HCT116 (cell line): ENCODE data around the gene CLDN1. TPM values are rescaled to one million over a fixed set of nuclear protein-coding genes. Genes with fewer than 3 reads are reported as not detected.

Source experiments
- ATAC-seq: fragments of 200-7000 bp; cut with Tn5 transposase; 2 replicates; pipeline ENCODE4 v1.9.1; 2020; ENCODE audit warnings: mild to moderate bottlenecking, moderate library complexity
- BruUV-seq: library from RNA; stranded (reverse); fragments of 400-500 nt; replicated peaks from 2 replicates; lab custom pipeline; 2021; lab: Mats Ljungman, UMichigan
- CTCF ChIA-PET: fragments of 300-600 bp; sonication (Branson Sonifier 250); formaldehyde crosslinking; loops from one replicate; lab custom pipeline; 2021; ENCODE audit warnings: antibody characterized with exemption; lab: Charles Lee
- POLR2A ChIA-PET: fragments of 300-600, 350-600 bp; sonication (Branson Sonifier 250); formaldehyde crosslinking; loops from one replicate; lab custom pipeline; 2021; ENCODE audit warnings: antibody characterized with exemption; lab: Charles Lee
- RAD21 ChIA-PET, 2 experiments: fragments of 300-600 bp; sonication (Branson Sonifier 250); formaldehyde crosslinking; loops; one replicate each; lab custom pipeline; 2023; ENCODE audit warnings: low total read pairs in 2 of 2; ENCODE audit not compliant: uncharacterized antibody in 2 of 2, unreplicated experiment in 2 of 2, low non-redundant PET in 1 of 2; lab: Charles Lee
- DNase-seq: peaks from one replicate; pipeline ENCODE4 v3.0.0-alpha.2; 2010; ENCODE audit warnings: low read depth, low spot score
- H2AFZ ChIP-seq: fragments of 200-600 bp; shearing (Covaris generic), sonication (generic); 2 replicates; pipeline ENCODE4 v1.6.1; 2017; ENCODE audit warnings: low read depth, mixed run types, mixed read lengths, antibody characterized with exemption, low read length; ENCODE audit not compliant: poor library complexity, severe bottlenecking
- H3K27ac ChIP-seq: 2 replicates; pipeline ENCODE4 v1.5.1; 2012; ENCODE audit warnings: low read depth, low read length
- H3K27me3 ChIP-seq: fragments of 200-600 bp; sonication (generic); 2 replicates; pipeline ENCODE4 v1.6.1; 2016; ENCODE audit warnings: mixed run types, low read length, mixed read lengths; ENCODE audit not compliant: insufficient read depth
- H3K36me3 ChIP-seq, 2 experiments: fragments of 200-500 bp in 1 of 2; fragments of 200-600 bp in 1 of 2; sonication (Bioruptor generic) in 1 of 2; sonication (generic) in 1 of 2; 2 replicates each; pipeline versions ENCODE4 v1.5.1 to v1.6.1; 2014 to 2016; ENCODE audit warnings: low read length in 2 of 2, inconsistent platforms in 1 of 2, mixed read lengths in 1 of 2, mixed run types in 1 of 2; ENCODE audit not compliant: insufficient read depth in 2 of 2, control insufficient read depth in 1 of 2
- H3K4me1 ChIP-seq, 2 experiments: fragments of 200-600 bp in 1 of 2; sonication (generic) in 1 of 2; 2 replicates each; pipeline versions ENCODE4 v1.5.1 to v1.6.1; 2012 to 2017; ENCODE audit warnings: low read length in 2 of 2, inconsistent platforms in 1 of 2, mild to moderate bottlenecking in 1 of 2, mixed read lengths in 1 of 2, mixed run types in 1 of 2, moderate library complexity in 1 of 2; ENCODE audit not compliant: insufficient read depth in 2 of 2, control insufficient read depth in 1 of 2
- H3K4me2 ChIP-seq: fragments of 200-600 bp; sonication (generic); 2 replicates; pipeline ENCODE4 v1.6.1; 2017; ENCODE audit warnings: mixed run types, low read length, mixed read lengths
- H3K4me3 ChIP-seq, 2 experiments: fragments of 200-600 bp in 1 of 2; sonication (generic) in 1 of 2; replicated peaks in 1 of 2; 2 replicates each; pipeline ENCODE4 v1.5.1; 2011 to 2016; ENCODE audit warnings: low read length in 2 of 2, control low read depth in 1 of 2, low read depth in 1 of 2, mild to moderate bottlenecking in 1 of 2, mixed read lengths in 1 of 2, mixed run types in 1 of 2
- H3K79me2 ChIP-seq: fragments of 200-600 bp; sonication (generic); 2 replicates; pipeline ENCODE4 v1.6.1; 2017; ENCODE audit warnings: mild to moderate bottlenecking, mixed run types, low read length, moderate library complexity, mixed read lengths; ENCODE audit not compliant: insufficient read depth
- H3K9ac ChIP-seq: fragments of 200-600 bp; sonication (generic); 2 replicates; pipeline ENCODE4 v1.6.1; 2016; ENCODE audit warnings: low read length, mixed read lengths
- H3K9me2 ChIP-seq: fragments of 200-600 bp; sonication (generic), shearing (Covaris generic); 2 replicates; pipeline ENCODE4 v1.6.1; 2017; ENCODE audit warnings: mixed run types, mild to moderate bottlenecking, moderate library complexity; ENCODE audit not compliant: insufficient read depth
- H3K9me3 ChIP-seq, 2 experiments: fragments of 200-500 bp in 1 of 2; fragments of 200-600 bp in 1 of 2; sonication (Bioruptor generic) in 1 of 2; sonication (generic) in 1 of 2; 2 replicates each; pipeline ENCODE4 v1.6.1; 2014 to 2017; ENCODE audit warnings: low read length in 2 of 2, mixed read lengths in 2 of 2, inconsistent platforms in 1 of 2, low read depth in 1 of 2, mild to moderate bottlenecking in 1 of 2, mixed run types in 1 of 2, moderate library complexity in 1 of 2; ENCODE audit not compliant: control insufficient read depth in 1 of 2, insufficient read depth in 1 of 2
- H4K20me1 ChIP-seq: fragments of 200-600 bp; sonication (generic), shearing (Covaris generic); 2 replicates; pipeline ENCODE4 v1.6.1; 2017; ENCODE audit warnings: mixed run types, mild to moderate bottlenecking, moderate library complexity; ENCODE audit not compliant: insufficient read depth
- CBX3 ChIP-seq: IDR thresholded peaks from 2 replicates; pipeline ENCODE4 v1.6.1; 2012; ENCODE audit warnings: low read depth
- CTCF ChIP-seq, 3 experiments: fragments of 200-600 bp in 1 of 3; sonication (generic) in 1 of 3; IDR thresholded peaks in 2 of 3; conservative IDR thresholded peaks in 1 of 3; 2 replicates each; pipeline ENCODE4 v1.5.1; 2012 to 2017; ENCODE audit warnings: low read depth in 2 of 3, low read length in 2 of 3, antibody characterized with exemption in 1 of 3, borderline replicate concordance in 1 of 3, control low read depth in 1 of 3, mild to moderate bottlenecking in 1 of 3, mixed read lengths in 1 of 3, mixed run types in 1 of 3, moderate library complexity in 1 of 3; ENCODE audit not compliant: insufficient read depth in 1 of 3
- ELF1 ChIP-seq: IDR thresholded peaks from 2 replicates; pipeline ENCODE4 v1.6.1; 2012; ENCODE audit warnings: low read depth, borderline replicate concordance
- EZH2 ChIP-seq: fragments of 200-600 bp; sonication (generic); IDR thresholded peaks from 2 replicates; pipeline ENCODE4 v1.6.1; 2017; ENCODE audit warnings: antibody characterized with exemption, mixed run types
- EZH2phosphoT487 ChIP-seq: fragments of 200-600 bp; IDR thresholded peaks from 2 replicates; pipeline ENCODE4 v1.6.1; 2018; ENCODE audit warnings: antibody characterized with exemption, borderline replicate concordance
- JUND ChIP-seq: IDR thresholded peaks from 2 replicates; pipeline ENCODE4 v1.6.1; 2012
- POLR2A ChIP-seq: IDR thresholded peaks from 2 replicates; pipeline ENCODE4 v1.7.0; 2011; ENCODE audit warnings: borderline replicate concordance; ENCODE audit not compliant: insufficient read depth, insufficient read length; ENCODE audit errors: extremely low read depth
- POLR2AphosphoS5 ChIP-seq: IDR thresholded peaks from 2 replicates; pipeline ENCODE4 v1.6.1; 2011; ENCODE audit warnings: mild to moderate bottlenecking, low read depth, low read length, moderate library complexity
- RAD21 ChIP-seq: IDR thresholded peaks from 2 replicates; pipeline ENCODE4 v1.6.1; 2012; ENCODE audit warnings: low read depth, mild to moderate bottlenecking
- SP1 ChIP-seq: IDR thresholded peaks from 2 replicates; pipeline ENCODE4 v1.6.1; 2012; ENCODE audit warnings: low read depth
- TCF7L2 ChIP-seq: IDR thresholded peaks from 2 replicates; pipeline ENCODE4 v1.7.0; 2011; ENCODE audit warnings: borderline replicate concordance, inconsistent platforms; ENCODE audit not compliant: insufficient read depth, insufficient read length; ENCODE audit errors: extremely low read depth
- YY1 ChIP-seq: IDR thresholded peaks from 2 replicates; pipeline ENCODE4 v1.6.1; 2011; ENCODE audit warnings: low read length, low read depth, moderate library complexity, mild to moderate bottlenecking; ENCODE audit not compliant: insufficient replicate concordance; ENCODE audit errors: extremely low read depth
- intact Hi-C: fragments of 100-400 bp; cut with micrococcal nuclease; formaldehyde crosslinking; loops from 2 replicates; pipeline ENCODE4 v1.10.0; 2022
- total RNA-seq: library from RNA; stranded (reverse); gene quantifications from one replicate; pipeline ENCODE4 v1.2.1, GENCODE V29; 2021; ENCODE audit not compliant: unreplicated experiment
- TF ChIP-seq, protein P1 (sequence below): IDR thresholded peaks from 2 replicates; pipeline ENCODE4 v1.6.1; 2012

The CLDN1 gene
- total RNA-seq, 1 experiment from 2014 or later: 0.20 TPM

- no peak for TF ChIP-seq TCF7L2
- no peak for TF ChIP-seq POLR2A
Observed at GRCh38 chr3:190303884-190304283, 18.4 kb downstream of the CLDN1 start (continued).

- Histone ChIP-seq H4K20me1 (no peaks in the 10 kb centered on the region), H3K9me2 (no peaks in the 10 kb centered on the region), H3K9me3 (no peaks in the 10 kb centered on the region), H3K27me3 (no peaks in the 10 kb centered on the region), H3K4me3 (no peak overlapping the region), H3K36me3 (no peaks in the 10 kb centered on the region), H3K79me2 (no peaks in the 10 kb centered on the region), H3K4me1 (no peaks in the 10 kb centered on the region), H2AFZ (no peak overlapping the region), H3K4me2 (no peak overlapping the region), H3K9ac (no peak overlapping the region), H3K27ac (no peak overlapping the region)
- ChIA-PET POLR2A (no interaction called here), RAD21 (no interaction called here), CTCF (interaction anchor here (1.2 kb wide), 1 partner anchor 20 kb away, joined by 5 read pairs; the partner anchor contains the start of gene CLDN1)
- BruUV-seq: no TSS peak
- TF ChIP-seq EZH2phosphoT487: no peak
- TF ChIP-seq ELF1: no peak
- TF ChIP-seq JUND: no peak
- TF ChIP-seq YY1: no peak
- no peak for DNase-seq
- ATAC-seq: no peak
- intact Hi-C loops: no loop called here
Observed at GRCh38 chr3:190302212-190302867, 19.9 kb downstream of the CLDN1 start.

DNA sequence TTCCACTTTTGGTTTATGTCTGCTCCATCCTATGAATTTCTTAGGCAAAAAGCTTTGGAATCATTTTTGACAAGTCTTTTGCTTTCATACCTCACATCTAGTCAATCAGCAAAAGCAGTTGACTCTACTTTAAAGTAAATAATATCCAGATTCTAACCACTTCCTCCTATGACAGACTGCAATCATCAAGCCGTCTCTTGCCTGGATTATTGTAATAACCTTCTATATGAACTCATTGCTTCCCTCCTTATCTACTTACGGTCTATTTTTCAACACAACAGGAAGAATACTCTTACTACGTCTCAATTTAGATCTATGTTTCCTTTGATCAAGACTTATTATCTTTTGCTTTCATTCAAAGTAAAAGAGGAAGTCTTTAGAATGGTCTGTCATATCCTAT is 20.7 kb downstream of the CLDN1 start:
- H3K9me3 ChIP-seq: no peaks in the 10 kb centered on the region
- ATAC-seq (no peak), DNase-seq (no peak)
- no peak overlapping the region for H3K4me2 ChIP-seq
- ChIA-PET RAD21 (no interaction called here), CTCF (no interaction called here), POLR2A (no interaction called here)
- no peak overlapping the region for H3K27ac ChIP-seq
- H2AFZ ChIP-seq: no peak overlapping the region
- no peaks in the 10 kb centered on the region for H4K20me1 ChIP-seq
- no peak overlapping the region for H3K4me3 ChIP-seq
- BruUV-seq: no TSS peak
- H3K9ac ChIP-seq: no peak overlapping the region
- no peaks in the 10 kb centered on the region for H3K36me3 ChIP-seq
- intact Hi-C loops: no loop called here
- no peaks in the 10 kb centered on the region for H3K4me1 ChIP-seq
- H3K9me2 ChIP-seq: no peaks in the 10 kb centered on the region
- no peaks in the 10 kb centered on the region for H3K79me2 ChIP-seq
- H3K27me3 ChIP-seq: no peaks in the 10 kb centered on the region
- TF ChIP-seq EZH2 (no peak), POLR2AphosphoS5 (no peak), YY1 (no peak), CTCF (IDR thresholded peaks at IDR 0.05 in 2 of 3, conservative IDR thresholded peaks at IDR 0.05 in 1 of 3; ENCODE audit: borderline replicate concordance in 1 of 3, insufficient read depth in 1 of 3, low read depth in 2 of 3, low read length in 2 of 3) (no peak), JUND (no peak), EZH2phosphoT487 (no peak), SP1 (no peak), TCF7L2 (no peak), CBX3 (no peak), RAD21 (no peak), ELF1 (no peak)
- TF ChIP-seq, protein P1, sequence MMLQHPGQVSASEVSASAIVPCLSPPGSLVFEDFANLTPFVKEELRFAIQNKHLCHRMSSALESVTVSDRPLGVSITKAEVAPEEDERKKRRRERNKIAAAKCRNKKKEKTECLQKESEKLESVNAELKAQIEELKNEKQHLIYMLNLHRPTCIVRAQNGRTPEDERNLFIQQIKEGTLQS: no peak
